Measurements from ENCODE around the gene PRRT2. TPM values are rescaled to one million over a fixed set of nuclear protein-coding genes. Genes with fewer than 3 reads are reported as not detected.
A peak's percentile ranks its signal among the peaks of the same experiment; 100 is the strongest.

PRRT2 gene
- total RNA-seq, 1 experiment from 2014 or later, result 9.7 TPM

DNA sequence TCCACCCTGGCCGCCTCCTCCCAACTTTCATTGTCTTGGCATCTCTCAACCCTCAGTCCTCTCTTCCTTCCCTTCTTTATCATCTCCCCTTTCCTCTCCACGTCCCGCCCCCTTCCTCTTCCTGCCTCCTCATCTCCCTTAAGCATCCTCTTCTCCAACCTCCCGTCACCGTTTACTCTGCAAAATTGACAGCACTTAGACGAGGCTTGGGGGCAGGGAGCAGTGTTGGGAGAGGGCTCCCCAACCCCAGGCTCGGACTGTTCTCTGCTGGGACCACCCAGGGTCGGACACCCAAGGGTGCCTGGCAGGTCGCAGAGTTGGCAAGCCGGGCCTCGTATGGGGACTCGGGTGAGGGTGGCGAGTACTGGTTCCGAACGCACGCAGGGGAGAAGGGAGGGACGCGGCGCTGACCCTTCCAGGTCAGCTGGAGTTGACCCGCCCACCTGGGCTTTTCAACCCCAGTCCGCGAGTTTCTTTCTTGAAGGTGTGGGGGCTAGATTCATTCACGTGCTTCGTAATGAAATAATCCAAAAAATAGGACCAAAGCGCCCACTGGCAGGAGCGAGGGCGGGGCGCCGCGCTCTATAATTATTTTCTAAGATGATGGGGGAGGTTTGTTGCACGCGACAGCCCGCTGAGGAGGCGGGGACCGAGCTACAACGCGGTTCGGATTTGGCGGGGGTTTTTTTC, 3.2 kb downstream of the PRRT2 start:
- ChIA-PET POLR2A (interaction anchor here (0.6 kb wide), 1 partner anchor 114 kb away, joined by 17 read pairs; no protein-coding TSS in a partner anchor), CTCF (interaction anchor here (0.7 to 1.7 kb wide), 4 partner anchors 7 to 180 kb away, joined by 3 to 20 read pairs (median 4); no protein-coding TSS in a partner anchor)
- in situ Hi-C loops (cut with HindIII; ENCODE audit: low pct_unique_long_range_greater_than_20kb, low sequenced_read_pairs), result no loop called here
- H3K27ac ChIP-seq (ENCODE audit: low read length), result peak overlapping the region; percentile 97
- BruUV-seq (replicated peaks), result no TSS peak
- peaks cover 61% of the 10 kb centered on the region for H3K4me1 ChIP-seq (ENCODE audit: control insufficient read depth, insufficient read depth, low read length)
- peak overlapping the region; percentile 86 to 92 for H3K4me3 ChIP-seq (ENCODE audit: low read depth in 2 of 2, low read length in 2 of 2)
- ATAC-seq (no peak), DNase-seq (ENCODE audit: low read depth, low spot score) (no peak)
- TF ChIP-seq, protein P1, sequence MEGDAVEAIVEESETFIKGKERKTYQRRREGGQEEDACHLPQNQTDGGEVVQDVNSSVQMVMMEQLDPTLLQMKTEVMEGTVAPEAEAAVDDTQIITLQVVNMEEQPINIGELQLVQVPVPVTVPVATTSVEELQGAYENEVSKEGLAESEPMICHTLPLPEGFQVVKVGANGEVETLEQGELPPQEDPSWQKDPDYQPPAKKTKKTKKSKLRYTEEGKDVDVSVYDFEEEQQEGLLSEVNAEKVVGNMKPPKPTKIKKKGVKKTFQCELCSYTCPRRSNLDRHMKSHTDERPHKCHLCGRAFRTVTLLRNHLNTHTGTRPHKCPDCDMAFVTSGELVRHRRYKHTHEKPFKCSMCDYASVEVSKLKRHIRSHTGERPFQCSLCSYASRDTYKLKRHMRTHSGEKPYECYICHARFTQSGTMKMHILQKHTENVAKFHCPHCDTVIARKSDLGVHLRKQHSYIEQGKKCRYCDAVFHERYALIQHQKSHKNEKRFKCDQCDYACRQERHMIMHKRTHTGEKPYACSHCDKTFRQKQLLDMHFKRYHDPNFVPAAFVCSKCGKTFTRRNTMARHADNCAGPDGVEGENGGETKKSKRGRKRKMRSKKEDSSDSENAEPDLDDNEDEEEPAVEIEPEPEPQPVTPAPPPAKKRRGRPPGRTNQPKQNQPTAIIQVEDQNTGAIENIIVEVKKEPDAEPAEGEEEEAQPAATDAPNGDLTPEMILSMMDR (IDR thresholded peaks at IDR 0.05), result no peak
- 0 out of 2 replicates have a peak, but pooled peaks have one; percentile 30 for TF ChIP-seq SIN3A (IDR thresholded peaks at IDR 0.05; ENCODE audit: borderline replicate concordance, insufficient read depth, low read depth, low read length)
- intact Hi-C loops (cut with micrococcal nuclease; ENCODE audit: unreplicated experiment), result loop anchor here (10.0 kb wide), 1 partner anchor 120 kb away; no protein-coding TSS in a partner anchor
- peaks cover 5% of the 10 kb centered on the region for H3K36me3 ChIP-seq (ENCODE audit: control insufficient read depth, insufficient read depth, low read length)
- H3K9me3 ChIP-seq (ENCODE audit: control insufficient read depth, insufficient read depth, low read depth, low read length), result no peaks in the 10 kb centered on the region
- no peaks in the 10 kb centered on the region for H3K27me3 ChIP-seq (ENCODE audit: control insufficient read depth, insufficient read depth, low read length)

DNA sequence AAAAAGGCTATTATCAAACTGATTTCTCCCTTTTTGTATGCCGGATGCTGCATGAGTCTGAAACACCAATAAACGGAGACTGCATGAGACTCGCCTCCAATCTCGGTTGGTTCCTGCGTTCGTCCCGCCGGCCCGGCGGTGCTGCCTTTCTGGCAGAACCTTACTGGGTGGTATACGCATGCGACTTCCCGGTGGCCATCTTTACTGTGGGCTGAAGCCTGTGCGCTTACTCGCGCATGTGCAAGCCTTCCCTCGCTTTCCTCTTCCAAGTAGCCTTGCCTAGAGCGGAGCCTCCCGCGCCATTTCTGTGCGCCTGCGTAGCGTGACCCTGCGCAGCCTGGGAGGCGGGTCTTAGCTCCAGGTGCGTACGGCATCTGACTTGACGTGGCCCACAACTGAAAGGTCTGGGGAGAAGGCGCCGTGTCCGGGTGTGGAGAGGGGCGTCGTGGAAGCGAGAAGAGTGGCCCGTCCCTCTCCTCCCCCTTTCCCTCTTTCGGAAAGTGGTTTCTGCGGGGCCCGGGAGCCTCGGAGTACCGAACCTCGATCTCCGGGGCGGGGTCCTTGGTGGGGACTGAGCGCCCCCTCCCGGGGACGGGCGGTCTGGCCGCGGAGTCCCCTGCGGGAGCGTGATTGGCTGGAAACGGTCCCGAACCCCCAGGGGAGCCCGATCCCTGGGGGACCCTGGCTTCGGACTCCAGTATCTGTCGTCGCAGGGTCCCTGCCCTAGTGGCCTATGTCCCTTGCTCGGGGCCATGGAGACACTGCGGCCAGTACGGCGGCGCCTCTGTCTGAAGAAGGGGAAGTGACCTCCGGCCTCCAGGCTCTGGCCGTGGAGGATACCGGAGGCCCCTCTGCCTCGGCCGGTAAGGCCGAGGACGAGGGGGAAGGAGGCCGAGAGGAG, 4.0 kb downstream of the PRRT2 start, which contains the start of gene PAGR1:
TSS of gene PAGR1 (plus strand) at position 360 of the 901 bp plus-strand sequence. CDS start at position 734, 374 bp downstream.
- intact Hi-C loops (cut with micrococcal nuclease; ENCODE audit: unreplicated experiment), result loop anchor here (10.0 kb wide), 1 partner anchor 121 kb away; no protein-coding TSS in a partner anchor
- H3K9me3 ChIP-seq (ENCODE audit: control insufficient read depth, insufficient read depth, low read depth, low read length), result no peaks in the 10 kb centered on the region
- in situ Hi-C loops (cut with HindIII; ENCODE audit: low pct_unique_long_range_greater_than_20kb, low sequenced_read_pairs), result no loop called here
- CTCF ChIA-PET, result interaction anchor here (0.7 to 1.7 kb wide), 6 partner anchors 8 to 179 kb away, joined by 3 to 20 read pairs (median 4); no protein-coding TSS in a partner anchor
- peak within 1 kb of the TSS; percentile 97 for H3K27ac ChIP-seq (ENCODE audit: low read length)
- ATAC-seq (peak; percentile 75), DNase-seq (ENCODE audit: low read depth, low spot score) (peak; percentile 98)
- TF ChIP-seq, protein P2, sequence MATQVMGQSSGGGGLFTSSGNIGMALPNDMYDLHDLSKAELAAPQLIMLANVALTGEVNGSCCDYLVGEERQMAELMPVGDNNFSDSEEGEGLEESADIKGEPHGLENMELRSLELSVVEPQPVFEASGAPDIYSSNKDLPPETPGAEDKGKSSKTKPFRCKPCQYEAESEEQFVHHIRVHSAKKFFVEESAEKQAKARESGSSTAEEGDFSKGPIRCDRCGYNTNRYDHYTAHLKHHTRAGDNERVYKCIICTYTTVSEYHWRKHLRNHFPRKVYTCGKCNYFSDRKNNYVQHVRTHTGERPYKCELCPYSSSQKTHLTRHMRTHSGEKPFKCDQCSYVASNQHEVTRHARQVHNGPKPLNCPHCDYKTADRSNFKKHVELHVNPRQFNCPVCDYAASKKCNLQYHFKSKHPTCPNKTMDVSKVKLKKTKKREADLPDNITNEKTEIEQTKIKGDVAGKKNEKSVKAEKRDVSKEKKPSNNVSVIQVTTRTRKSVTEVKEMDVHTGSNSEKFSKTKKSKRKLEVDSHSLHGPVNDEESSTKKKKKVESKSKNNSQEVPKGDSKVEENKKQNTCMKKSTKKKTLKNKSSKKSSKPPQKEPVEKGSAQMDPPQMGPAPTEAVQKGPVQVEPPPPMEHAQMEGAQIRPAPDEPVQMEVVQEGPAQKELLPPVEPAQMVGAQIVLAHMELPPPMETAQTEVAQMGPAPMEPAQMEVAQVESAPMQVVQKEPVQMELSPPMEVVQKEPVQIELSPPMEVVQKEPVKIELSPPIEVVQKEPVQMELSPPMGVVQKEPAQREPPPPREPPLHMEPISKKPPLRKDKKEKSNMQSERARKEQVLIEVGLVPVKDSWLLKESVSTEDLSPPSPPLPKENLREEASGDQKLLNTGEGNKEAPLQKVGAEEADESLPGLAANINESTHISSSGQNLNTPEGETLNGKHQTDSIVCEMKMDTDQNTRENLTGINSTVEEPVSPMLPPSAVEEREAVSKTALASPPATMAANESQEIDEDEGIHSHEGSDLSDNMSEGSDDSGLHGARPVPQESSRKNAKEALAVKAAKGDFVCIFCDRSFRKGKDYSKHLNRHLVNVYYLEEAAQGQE (IDR thresholded peaks at IDR 0.05; ENCODE audit: insufficient read depth in 1 of 2, low read depth in 2 of 2, low read length in 1 of 2), result no peak
- TF ChIP-seq TCF7L2 (IDR thresholded peaks at IDR 0.05; ENCODE audit: low read depth, low read length) (peak; percentile 35; the same call in 1 of the 2 replicates), POLR2AphosphoS5 (IDR thresholded peaks at IDR 0.05; ENCODE audit: low read depth, low read length) (peak; percentile 89), SIN3A (IDR thresholded peaks at IDR 0.05; ENCODE audit: borderline replicate concordance, insufficient read depth, low read depth, low read length) (no peak)
- TF ChIP-seq, protein P1 (IDR thresholded peaks at IDR 0.05), result peak; percentile 97
- BruUV-seq (replicated peaks), result TSS peak; percentile 81
- no peaks in the 10 kb centered on the region for H3K27me3 ChIP-seq (ENCODE audit: control insufficient read depth, insufficient read depth, low read length)
- peaks cover 3% of the 10 kb centered on the region for H3K36me3 ChIP-seq (ENCODE audit: control insufficient read depth, insufficient read depth, low read length)
- POLR2A ChIA-PET, result interaction anchor here (0.6 kb wide), 1 partner anchor 115 kb away, joined by 17 read pairs; no protein-coding TSS in a partner anchor
- peaks cover 59% of the 10 kb centered on the region for H3K4me1 ChIP-seq (ENCODE audit: control insufficient read depth, insufficient read depth, low read length)
- peak within 1 kb of the TSS; percentile 86 to 92 for H3K4me3 ChIP-seq (ENCODE audit: low read depth in 2 of 2, low read length in 2 of 2)

Measured in Panc1 (cell line).